Neutrophil (primary cell): Measurements from ENCODE around the gene KRT34.

ENCODE experiments used
- H3K27ac ChIP-seq: fragments of 200-600 bp; sonication (generic); 2 replicates; pipeline ENCODE4 v1.5.1; 2016; ENCODE audit warnings: mild to moderate bottlenecking, moderate library complexity
- H3K27me3 ChIP-seq: fragments of 200-600 bp; sonication (generic); 2 replicates; pipeline ENCODE4 v1.6.0; 2016; ENCODE audit warnings: mild to moderate bottlenecking
- H3K36me3 ChIP-seq: fragments of 200-600 bp; sonication (generic); 2 replicates; pipeline ENCODE4 v1.5.1; 2017
- H3K4me1 ChIP-seq, 2 experiments: fragments of 200-600 bp in 1 of 2; sonication (generic) in 1 of 2; 1 replicate in 1 of 2; 2 replicates in 1 of 2; pipeline versions ENCODE4 v1.5.1 to v1.6.1; 2013 to 2016; ENCODE audit warnings: low read depth in 1 of 2, low read length in 1 of 2, mild to moderate bottlenecking in 1 of 2, moderate library complexity in 1 of 2; ENCODE audit not compliant: control insufficient read depth in 1 of 2, insufficient read depth in 1 of 2
- H3K4me3 ChIP-seq, 2 experiments: fragments of 200-600 bp in 1 of 2; sonication (generic) in 1 of 2; 1 replicate in 1 of 2; 2 replicates in 1 of 2; pipeline ENCODE4 v1.5.1; 2013 to 2016; ENCODE audit warnings: low read depth in 1 of 2, low read length in 1 of 2, mild to moderate bottlenecking in 1 of 2, moderate library complexity in 1 of 2
- H3K9me3 ChIP-seq: fragments of 200-600 bp; sonication (generic); 2 replicates; pipeline ENCODE4 v1.5.1; 2016
- TF ChIP-seq, protein P1 (sequence below): fragments of 200-600 bp; sonication (generic); IDR thresholded peaks from 2 replicates; pipeline ENCODE4 v1.5.1; 2016; ENCODE audit warnings: antibody characterized with exemption

KRT34 gene

DNA sequence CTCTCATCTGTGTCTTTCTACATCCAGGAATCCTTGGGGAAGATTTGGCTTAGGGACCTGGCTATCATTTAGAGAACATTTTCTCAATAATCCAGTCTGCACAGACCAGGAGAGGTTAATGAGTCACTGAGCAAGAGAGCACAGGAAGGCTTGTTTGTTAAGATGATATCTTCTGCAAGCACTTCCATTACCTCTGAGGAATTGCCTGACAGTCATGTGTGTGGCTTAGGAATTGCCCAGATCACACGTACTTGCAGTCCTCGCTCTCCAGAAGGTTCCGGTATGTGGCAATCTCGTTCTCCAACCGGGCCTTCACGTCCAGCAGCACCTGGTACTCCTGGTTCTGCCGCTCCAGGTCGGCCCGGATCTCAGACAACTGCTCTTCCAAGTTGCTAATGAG lies 39.0 kb upstream of the KRT34 start:
- H3K4me3 ChIP-seq: no peak overlapping the region
- TF ChIP-seq, protein P1, sequence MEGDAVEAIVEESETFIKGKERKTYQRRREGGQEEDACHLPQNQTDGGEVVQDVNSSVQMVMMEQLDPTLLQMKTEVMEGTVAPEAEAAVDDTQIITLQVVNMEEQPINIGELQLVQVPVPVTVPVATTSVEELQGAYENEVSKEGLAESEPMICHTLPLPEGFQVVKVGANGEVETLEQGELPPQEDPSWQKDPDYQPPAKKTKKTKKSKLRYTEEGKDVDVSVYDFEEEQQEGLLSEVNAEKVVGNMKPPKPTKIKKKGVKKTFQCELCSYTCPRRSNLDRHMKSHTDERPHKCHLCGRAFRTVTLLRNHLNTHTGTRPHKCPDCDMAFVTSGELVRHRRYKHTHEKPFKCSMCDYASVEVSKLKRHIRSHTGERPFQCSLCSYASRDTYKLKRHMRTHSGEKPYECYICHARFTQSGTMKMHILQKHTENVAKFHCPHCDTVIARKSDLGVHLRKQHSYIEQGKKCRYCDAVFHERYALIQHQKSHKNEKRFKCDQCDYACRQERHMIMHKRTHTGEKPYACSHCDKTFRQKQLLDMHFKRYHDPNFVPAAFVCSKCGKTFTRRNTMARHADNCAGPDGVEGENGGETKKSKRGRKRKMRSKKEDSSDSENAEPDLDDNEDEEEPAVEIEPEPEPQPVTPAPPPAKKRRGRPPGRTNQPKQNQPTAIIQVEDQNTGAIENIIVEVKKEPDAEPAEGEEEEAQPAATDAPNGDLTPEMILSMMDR: no peak
- H3K27ac ChIP-seq: no peak overlapping the region
- H3K9me3 ChIP-seq: no peaks in the 10 kb centered on the region
- H3K36me3 ChIP-seq: no peaks in the 10 kb centered on the region
- peaks cover 10% of the 10 kb centered on the region for H3K27me3 ChIP-seq
- no peaks in the 10 kb centered on the region for H3K4me1 ChIP-seq

DNA sequence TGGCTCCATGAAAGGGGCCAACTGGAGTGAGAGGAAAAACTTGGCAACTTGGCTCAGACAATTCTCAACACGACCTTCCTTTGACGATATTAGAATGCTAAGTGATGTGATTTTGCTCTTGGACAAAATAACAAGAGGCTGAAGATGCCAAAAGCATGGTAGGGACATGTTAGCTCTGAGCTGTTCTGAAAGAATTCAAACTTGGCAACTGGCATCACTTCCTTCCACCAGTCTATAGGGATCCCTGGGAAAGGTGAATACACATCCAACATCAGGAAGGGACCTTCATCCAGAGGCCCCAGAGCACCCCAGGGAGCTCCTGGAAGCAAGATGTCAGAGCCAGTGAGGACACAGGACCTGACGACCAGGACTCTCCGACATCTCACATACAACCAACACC lies 38.0 kb upstream of the KRT34 start:
- H3K4me3 ChIP-seq: no peak overlapping the region
- H3K27me3 ChIP-seq: peaks cover 10% of the 10 kb centered on the region
- H3K9me3 ChIP-seq: no peaks in the 10 kb centered on the region
- H3K27ac ChIP-seq: no peak overlapping the region
- TF ChIP-seq, protein P1: no peak
- H3K4me1 ChIP-seq: no peaks in the 10 kb centered on the region
- H3K36me3 ChIP-seq: no peaks in the 10 kb centered on the region

DNA sequence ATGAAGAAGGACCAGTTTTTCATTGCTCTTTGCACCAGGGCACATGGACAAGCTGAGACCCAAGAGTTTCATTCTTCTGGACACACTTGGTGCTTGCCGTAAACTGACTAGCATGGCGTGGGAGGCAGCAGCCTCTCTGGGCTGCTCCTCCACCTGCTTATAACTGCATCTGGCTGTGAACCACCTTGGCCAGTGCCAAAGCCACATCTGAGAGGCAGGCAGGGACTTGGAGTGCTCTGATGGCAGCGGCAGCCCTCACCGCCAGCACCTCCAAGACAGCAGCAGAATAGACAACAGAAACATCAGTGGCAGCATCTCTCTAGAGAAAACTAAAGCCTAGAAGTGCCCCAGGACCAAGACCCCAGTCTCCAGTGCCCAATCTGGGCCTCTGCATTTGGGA lies 37.6 kb upstream of the KRT34 start:
- Histone ChIP-seq H3K9me3 (no peaks in the 10 kb centered on the region), H3K36me3 (no peaks in the 10 kb centered on the region), H3K27me3 (peaks cover 10% of the 10 kb centered on the region), H3K27ac (no peak overlapping the region), H3K4me1 (no peaks in the 10 kb centered on the region), H3K4me3 (no peak overlapping the region)
- TF ChIP-seq, protein P1: no peak

DNA sequence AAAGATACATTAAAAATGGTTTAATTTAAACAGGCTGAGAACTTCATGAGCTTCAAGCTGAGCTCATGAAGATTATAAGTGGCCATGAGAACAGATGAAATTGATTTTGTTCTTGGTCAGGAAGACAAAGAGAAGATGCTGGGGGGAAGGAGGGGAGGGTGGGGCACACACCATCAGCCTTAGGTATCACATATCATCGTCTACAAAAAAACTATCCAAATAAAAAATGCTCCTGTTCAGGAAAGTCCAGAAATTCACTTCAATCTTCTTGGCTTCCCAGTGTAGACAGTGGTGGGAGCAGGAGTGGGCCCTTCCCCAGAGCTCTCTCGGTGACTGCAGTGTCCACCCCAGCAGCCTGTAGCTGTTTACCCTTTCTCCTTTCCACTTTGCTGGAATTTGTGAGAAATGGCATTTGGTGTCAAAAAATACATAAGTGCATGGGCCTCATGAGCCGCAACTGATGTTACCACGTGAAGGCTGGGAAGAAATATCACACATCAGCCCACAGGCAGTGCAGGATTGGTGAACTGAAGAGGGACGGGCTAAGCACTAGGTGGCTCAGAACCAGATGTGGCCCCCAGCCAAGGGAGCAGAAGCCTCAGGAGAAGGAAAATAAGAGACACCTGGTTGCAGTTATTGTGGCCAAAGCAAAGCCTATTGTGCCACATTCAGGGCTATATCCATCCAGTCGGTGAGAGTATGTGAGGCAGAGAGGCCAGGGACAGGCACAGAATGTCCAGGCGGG lies 36.2 kb upstream of the KRT34 start:
- Histone ChIP-seq H3K4me3 (no peak overlapping the region), H3K27me3 (peaks cover 16% of the 10 kb centered on the region), H3K9me3 (no peaks in the 10 kb centered on the region), H3K4me1 (no peaks in the 10 kb centered on the region), H3K36me3 (no peaks in the 10 kb centered on the region), H3K27ac (no peak overlapping the region)
- TF ChIP-seq, protein P1: no peak

DNA sequence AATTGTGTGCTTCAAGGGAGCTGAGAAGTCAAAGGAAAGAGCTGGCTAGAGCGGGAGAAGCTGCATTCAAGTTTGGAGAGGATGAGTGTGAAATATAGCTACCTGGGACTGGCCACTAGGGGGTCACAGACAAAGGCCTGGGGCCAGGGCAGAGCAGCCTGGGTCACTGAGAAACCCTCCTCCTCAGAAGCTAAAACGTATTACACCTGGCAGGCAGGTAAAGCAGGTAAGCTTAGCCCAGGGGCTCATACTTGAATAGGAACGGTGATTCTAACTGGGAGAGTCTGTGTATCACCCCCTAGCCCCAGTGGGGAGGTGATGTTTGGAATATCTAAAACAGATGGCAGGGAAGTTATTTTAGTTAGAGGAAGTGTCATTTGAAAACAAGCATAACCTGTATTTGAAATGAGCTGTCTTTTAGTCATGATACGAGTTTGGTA lies 35.5 kb upstream of the KRT34 start:
- no peak overlapping the region for H3K27ac ChIP-seq
- no peaks in the 10 kb centered on the region for H3K4me1 ChIP-seq
- peaks cover 20% of the 10 kb centered on the region for H3K27me3 ChIP-seq
- no peak overlapping the region for H3K4me3 ChIP-seq
- no peaks in the 10 kb centered on the region for H3K9me3 ChIP-seq
- H3K36me3 ChIP-seq: no peaks in the 10 kb centered on the region
- TF ChIP-seq, protein P1: no peak
